HG03135 (cell line): ENCODE data around the gene CSTPP1.
"Not testable (repeated sequence)": the region's sequence is repeated elsewhere in the genome, so short reads cannot be mapped to it uniquely, and the experiment has no call there.

Experiments used
- ATAC-seq: cut with Tn5 transposase; IDR thresholded peaks from one replicate; pipeline ENCODE4 v1.9.1; 2021; ENCODE audit warnings: mild to moderate bottlenecking, moderate library complexity; ENCODE audit not compliant: unreplicated experiment

The CSTPP1 gene

DNA sequence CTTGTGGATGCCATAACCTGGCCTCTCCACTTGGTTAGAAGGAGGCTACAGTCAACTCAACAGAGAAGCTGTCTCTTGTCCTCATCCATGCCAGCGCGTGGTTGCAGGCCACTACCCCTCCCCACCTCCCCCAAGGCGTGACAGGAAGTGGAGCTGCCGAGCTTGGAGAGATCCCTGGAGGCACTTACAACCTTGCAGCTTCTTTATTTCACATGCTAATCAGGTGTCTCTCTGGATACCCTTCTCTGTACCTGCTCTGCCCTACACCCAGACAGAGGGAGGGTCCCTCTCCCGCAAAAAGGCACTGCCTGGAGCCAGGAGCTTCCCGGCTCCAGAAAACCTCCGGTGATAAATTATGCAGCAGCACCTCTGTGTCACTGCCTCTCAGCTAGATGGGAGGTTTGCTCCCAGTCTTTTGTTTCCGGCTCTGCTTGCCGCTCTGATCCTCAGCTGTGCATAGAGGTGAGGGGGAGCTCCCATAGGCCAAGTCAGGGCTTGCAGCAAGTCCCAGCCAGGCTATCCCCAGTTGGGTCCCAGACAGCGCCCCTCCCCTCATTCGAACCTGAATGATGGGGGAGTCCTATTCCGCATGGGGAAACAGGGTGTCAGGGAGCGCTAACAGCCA is 23.9 kb upstream of the CSTPP1 start:
- ATAC-seq, result no peak

DNA sequence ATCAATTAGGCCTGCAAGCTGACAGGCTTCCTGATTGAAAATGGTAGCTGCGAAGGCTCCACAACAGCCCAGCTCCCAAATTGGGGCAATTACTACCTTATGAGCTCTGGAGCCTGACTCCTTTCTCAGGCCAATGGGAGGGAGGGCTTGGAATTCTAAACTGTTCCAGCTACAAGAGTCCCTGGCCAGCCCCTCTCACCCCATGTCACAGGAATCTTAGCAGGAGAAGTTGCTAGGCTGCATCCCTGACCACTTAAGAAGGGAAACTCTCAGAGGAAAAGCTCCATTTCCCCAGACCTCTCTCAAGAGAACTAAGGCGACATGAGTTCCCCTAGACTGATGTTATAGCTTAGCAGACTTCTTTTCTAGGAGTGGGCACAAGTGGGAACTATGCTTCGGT is 23.1 kb upstream of the CSTPP1 start:
- ATAC-seq, result no peak

DNA sequence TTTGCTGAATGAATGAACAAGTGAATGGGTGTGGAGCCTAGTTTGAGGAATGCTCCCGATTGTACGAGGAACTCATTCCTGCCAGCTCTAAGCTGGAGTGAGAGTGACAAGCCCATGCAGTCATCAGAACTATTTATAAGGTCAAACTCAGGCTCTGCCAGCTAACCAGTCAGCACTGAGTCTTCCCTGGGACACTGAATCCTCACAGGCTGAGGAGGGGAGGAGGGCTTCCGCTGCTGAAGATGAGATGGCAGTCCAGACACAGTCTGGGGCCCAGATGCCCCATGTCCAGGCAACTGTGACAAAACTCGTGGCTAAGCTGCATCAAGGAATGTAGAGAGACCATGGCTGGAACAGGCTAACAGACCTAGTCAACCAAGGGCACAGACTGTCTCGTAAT is 22.2 kb upstream of the CSTPP1 start:
- no peak for ATAC-seq

DNA sequence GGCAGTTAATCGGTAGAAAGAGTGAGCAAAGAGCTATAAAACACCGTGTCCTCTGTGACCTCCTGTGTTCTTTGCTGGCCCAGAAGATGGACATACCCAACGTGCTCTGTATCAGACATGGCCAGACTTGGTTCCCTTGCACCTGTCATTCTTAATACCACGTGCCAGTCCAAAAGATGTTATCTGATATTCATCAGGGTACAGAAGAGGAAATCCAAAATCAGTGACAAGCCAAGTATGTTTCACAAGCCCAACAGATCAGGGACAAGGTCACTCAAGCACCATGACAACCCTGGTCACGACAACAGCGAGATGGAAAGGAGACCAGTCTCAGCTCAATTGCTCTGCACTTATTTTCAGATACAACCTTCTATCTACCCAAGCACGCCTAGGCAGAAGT is 21.7 kb upstream of the CSTPP1 start:
- no peak for ATAC-seq

DNA sequence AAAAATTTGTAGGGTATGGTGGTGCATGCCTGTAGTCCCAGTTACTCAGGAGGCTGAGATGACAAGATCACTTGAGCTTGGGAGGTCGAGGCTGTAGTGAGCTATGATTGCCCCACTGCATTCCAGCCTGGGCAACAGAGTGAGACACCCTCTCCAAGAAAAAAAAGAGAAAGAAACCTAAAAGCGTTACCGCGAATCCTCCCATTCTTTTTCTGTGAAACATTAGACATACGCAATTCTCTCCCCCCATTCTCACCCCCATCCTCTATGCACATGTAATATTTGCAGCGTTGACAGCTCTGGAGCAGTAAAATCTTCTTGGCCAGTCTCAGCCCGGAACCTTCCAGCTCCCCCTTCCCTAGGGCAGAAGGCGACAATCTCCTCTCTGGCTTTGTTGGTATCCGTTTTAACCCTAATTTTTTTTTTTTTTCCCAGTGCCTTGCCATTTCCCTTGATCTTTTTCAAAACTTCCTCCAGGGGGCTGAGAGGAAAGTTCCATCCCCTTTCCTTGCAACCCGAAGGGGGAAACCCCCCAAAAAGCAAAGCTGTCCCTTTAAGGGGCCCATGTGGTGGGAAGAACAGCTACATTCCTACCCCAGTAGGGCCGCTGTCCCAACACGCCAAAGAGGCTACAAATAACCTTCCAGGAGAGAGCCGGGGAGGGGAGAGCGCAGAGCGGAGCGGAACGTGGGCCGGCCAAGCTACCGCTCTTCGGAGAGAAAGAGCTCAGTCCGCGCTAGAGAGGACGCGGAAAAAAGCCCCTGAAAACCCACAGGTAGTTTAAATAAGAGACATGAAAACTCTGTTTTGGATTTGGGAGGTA is 20.1 kb upstream of the CSTPP1 start:
- no peak for ATAC-seq

DNA sequence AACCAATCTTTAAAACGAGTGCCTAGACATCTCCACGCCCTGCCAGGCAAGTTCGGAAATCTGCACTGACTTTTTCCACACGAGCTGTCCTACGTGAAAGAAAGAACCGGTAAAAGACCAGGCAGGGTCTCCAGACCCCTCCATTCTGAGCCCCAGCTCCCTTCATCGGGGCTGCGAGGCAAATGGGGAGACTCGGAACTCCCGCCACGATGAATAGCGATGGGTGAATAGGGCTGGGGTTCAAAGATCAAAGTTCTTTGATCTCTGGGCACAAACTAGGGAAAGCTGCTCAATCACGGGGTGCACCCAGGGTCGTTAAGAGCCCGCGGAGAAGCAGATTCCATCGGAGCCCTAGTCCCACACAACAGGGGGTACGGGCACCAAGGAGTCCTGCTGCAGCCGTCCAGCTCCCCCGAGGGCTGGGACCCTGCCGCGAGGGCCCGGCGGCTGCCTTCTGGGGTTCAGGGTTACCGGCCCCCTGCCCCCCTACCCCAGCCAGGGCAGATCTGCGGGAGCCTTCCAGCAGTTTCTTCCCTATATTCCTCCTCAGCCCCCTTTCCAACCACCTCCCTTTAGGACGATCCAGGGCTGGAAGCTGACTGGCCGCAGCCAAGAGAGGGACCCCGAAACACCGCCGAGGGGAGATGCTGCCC is 19.3 kb upstream of the CSTPP1 start:
- no peak for ATAC-seq

DNA sequence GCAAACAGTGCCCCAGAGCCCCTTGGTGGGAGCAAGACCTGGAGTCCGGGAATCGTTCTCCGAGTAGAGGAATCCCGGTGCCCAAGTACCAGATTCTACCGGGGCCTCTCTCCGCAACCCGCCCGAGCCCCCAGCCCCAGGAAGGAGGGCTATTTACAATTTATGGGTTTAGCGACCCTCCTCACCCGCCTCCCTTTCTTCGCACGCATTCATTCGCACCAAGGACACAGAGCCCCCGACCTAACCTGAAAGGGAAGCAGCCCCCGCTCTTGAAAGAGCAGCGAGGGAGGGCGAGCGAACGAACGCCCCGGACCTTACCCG is 18.8 kb upstream of the CSTPP1 start:
- no peak for ATAC-seq

DNA sequence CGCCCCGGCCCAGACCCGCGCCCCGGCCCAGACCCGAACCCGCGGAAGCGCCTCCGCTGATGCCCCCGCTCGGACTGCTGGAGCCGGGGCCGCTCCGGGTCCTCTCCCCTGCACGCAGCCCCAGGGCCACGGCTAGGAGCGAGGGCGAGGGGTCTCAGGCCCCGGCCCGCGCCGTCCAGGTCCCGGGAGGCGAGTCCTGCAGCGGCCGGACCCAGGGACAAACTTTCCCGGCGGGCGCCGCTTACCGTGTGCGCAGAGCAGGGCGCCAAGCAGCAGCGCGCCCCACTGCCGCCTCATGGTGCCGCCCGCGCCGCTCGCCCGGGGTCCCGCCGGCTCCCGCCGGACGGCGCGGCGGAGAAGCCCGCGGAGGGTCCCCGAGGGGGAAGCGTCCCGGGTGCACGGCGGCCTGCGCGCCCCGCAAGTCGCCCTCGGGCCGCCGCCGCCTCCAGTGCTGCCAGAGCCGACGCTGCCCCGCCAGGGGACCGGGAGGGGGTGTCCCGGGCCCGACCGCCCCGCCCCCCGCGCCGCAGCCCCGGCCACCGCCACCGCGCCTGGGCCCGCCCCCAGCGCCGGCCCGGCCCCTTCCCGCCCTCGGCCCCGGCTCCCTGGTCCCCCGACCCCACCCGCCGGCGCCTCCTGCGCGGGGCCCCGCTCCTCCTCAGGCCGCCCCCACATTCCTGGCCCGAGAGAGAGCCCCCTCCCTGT is 18.3 kb upstream of the CSTPP1 start, which contains the start of gene LRP4:
LRP4 (minus strand) TSS at position 468 of the 705 bp plus-strand sequence; CDS start at position 297, 171 bp downstream.
- ATAC-seq, result no peak

DNA sequence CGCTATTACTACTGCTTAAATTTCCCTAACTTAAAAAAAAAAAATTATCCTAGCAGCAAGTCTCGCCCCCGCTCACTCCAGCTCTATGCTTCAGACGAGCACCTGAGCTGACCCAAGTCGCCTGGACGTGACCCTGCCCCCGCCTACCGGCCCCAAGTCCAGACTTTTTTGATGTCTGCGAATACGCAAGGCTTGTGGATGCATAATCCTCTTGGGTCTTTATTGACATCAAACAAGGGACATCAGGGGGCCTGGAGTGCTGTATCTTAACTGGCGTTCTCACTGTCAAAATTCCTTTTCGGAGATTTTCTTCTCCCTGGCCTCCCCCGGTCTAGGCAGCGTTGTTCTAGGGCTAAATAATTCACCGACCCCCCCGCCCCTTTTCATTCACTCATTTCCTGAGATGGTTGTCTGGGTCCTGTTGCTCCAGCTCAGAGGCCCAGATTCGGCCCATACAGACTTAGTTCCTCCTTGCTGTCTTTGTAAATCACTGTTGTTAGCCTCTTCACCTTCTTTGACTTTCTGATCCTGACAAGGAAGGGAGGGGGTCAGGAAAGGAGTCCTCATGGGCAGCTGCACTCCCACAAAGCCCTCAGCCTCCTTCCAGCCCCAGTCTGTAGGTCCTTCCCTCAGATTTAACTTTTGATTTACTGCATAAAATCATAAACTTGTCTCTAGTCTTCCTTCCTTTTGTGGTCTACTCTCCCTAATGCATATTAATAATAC is 17.6 kb upstream of the CSTPP1 start:
- ATAC-seq, result no peak

DNA sequence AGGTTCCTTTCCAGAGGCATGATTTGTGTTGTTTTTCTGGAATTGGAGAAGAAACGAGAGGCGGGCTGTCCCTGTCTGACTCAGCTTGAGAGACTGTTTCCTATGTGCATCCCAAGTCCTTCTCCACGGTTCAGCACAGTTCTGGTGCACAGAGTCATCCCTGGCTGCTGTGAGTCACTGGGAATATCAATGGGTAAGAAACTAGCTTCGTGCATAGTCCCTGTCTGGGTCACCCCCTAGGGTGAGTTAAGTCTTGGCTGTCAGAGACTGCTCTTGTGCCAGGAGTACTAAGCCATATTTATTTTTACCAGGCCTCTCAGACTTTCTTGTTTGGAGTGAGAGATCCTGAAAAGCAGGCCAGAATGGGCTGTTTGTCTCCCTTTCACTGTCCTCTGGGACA is 15.8 kb upstream of the CSTPP1 start:
- no peak for ATAC-seq

DNA sequence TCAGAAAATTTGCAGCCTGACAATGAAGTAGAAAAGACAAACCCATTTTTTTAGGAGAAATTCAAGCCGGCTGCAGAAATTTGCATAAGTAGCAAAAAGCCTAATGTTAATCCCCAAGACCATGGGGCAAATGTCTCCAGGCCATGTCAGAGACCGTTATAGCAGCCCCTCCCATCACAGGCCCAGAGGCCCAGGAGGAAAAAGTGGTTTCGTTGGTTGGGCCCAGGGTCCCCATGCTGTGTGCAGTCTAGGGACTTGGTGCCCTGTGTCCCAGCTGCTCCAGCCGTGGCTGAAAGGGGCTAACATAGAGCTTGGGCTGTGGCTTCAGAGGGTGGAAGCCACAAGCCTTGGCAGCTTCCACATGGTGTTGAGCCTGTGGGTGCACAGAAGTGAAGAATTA is 8.6 kb upstream of the CSTPP1 start:
- ATAC-seq, result not testable (repeated sequence)

DNA sequence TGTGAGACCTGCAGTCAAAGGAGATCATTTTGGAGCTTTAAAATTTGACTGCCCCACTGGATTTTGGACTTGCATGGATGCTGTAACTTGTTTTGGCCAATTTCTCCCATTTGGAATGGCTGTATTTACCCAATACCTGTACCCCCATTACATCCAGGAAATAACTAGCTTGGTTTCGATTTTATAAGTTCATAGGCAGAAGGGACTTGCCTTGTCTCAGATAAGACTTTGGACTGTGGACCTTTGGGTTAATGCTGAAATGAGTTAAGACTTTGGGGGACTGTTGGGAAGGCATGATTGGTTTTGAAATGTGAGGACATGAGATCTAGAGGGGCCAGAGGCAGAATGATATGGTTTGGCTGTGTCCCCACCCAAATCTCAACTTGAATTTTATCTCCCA is 7.9 kb upstream of the CSTPP1 start:
- ATAC-seq, result not testable (repeated sequence)

DNA sequence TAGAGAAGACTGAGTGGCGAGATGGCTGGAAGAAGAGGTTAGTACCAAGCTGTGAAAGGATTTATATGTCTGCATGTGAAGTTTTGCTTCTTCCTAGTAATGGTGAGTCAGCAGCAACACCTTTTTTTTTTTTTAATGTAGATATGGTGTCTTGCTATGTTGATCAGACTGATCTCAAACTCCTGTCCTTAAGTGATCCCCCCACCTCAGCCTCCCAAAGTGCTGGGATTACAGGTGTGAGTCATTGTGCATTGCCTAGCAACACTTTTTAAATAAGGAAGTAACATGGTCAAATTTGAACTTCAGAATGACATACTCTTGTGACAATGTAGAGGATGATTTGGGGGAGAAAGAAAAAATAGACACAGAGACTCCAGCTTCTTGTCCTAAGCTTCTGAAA is 6.5 kb upstream of the CSTPP1 start:
- no peak for ATAC-seq

DNA sequence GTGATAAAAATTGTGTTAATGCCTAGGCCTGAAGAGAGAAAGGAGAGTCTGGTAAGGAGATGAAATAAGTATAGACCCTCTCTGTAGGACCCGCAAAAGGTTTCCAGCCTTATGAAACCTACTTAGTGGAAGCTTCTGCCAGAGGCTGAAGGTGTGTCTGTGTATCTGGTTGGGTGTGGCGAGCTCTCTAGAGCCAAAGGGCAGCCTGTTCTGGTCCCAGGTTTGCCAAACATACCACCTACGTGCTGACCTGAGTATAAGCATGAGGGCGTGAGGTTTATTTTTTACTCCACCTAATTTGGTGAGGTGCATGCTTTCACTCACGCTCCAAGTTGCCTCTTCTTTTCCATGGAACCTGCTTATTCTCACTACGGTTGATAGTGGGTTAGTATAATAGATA is 5.6 kb downstream of the CSTPP1 start:
- no peak for ATAC-seq

DNA sequence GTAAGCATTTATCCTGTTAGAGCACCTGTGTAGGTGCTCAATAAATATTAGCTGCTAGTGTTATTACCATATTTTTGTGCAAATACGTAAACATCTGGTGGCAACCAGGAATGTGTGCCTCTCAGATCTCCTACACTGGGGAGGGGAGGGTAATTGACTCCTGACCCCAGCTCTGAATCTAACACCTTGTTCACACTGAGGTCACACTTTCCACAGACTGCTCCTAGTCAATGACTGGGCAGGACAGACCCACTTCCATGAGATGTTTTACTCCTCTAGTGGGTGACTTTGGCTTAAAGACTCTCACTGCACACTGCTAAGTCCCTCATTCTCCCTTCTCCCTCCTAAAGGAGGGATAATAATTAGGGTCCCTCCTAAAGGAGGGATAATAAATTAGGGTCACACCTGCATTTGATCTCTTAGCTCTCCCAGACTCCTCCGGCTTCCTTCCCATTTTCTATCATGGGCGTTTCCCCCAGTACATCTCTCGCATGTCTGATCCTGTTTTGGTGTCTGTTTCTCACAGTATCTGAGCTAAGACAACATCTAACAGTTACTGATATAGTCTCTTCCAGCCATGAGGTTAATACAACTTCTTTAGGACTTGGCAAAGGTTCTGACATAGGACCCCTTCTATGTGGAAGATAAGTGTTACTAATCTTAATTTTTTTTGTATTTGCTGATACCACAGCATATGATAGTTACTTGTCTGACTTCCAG is 8.0 kb downstream of the CSTPP1 start:
- no peak for ATAC-seq

DNA sequence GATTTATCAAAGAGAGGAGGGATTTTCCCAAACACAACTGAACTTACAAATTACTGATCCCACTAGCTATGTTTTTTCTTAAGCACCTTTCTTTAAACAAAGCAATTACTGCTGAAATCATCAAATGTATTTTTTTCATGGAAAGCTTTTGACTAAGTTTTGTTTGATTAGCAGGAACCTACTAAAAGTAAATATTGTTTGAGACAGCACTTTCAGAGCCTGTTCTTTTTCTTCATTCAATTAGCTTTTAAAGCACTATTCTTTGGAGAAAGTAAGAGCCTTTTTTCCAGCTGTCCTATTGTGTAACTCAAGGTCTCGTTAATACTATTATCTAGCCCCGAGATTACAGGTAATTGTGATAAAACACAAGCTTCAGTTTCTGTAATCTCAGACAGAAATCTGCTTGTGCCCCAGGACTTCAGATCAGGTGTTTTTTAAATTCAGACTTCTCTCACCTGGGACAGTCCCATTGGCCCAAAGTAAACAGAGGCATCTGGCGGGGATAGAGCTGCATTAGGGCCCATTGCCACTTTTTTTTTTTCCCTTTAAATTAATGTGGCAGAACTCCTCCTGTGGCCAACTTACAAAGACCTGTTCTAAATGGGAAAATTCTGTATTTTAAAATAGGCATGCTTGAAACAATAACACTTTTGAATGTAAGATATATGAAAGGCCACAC is 11.0 kb downstream of the CSTPP1 start:
- ATAC-seq, result no peak

DNA sequence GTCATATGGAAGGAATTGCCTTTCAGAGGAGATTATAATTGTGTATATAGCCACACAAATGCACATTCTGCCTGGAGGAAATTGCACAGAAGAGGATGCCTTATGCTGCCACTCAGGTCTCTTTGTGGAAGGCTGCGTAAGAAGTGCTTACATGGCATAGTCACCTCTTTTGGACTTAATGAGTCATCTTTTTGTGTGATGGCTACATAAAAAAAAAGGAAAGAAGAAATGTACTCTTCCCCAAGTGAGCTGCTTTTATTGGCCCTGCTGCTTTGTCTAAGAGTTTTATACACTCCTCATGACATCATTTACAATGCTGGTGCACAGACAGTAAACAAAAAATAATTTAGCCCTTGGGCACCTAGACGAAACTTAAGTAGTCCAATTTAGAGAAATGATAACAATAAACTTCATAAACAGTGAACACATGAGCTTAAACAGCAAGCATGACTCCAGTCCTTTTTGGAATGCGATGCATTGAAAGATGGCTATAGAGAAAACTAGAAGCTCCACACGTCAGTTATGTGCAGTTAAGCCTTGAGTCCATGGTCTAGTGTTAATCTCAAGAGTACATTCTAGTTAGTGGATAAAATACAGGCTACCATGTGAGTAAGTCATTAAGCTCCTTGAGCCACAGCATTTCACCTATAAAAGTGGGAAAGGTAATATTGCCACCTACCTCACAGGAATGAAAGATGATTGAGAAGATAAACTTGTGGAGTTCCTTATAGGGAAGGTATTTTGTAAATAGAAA is 12.0 kb downstream of the CSTPP1 start:
- no peak for ATAC-seq

DNA sequence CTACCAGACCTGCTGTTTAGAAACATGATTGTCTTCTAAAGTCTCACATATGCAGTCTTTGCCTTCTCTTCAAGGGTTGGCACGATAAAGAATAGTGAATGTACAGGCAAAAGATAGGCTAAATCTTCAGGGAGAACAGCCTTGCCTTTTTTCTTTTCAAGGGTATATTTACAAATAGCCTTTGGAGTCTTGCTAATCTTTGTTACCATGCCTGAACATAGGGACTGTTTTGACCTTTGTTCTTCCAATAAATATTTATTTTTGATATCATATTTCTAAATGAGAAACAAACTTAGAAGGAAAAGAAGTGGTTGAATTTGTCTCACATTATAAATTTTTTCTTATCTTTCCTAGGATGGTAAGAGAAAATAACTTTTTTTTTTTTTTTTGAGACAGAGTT is 12.7 kb downstream of the CSTPP1 start:
- no peak for ATAC-seq

DNA sequence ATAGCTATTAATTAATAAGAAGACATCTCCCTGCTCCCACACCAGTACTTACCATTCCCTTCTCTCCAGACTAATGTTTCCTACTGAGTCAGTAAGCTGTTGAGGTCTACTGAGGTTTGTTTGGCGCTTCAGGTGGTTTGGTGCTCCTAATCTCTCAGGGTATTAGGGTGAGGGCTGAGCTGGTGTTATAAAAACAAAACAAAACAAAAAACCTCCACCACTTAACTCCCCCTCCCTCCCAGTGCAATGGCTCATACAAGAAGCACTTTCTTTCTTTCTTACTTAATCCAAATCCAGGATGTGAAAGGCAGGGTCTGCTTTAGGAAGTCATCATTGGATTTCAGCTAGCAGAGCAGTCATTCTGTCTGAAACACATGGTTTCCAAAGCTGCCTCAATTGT is 15.3 kb downstream of the CSTPP1 start:
- ATAC-seq, result no peak
